ENCODE results near the gene STC2.

GRCh38 chr5:173327948-173328843, at the start of gene STC2:
- TF ChIP-seq ZNF274 (IDR thresholded peaks at IDR 0.05; ENCODE audit: low read depth, low read length) (no peak), SUZ12 (IDR thresholded peaks at IDR 0.05; ENCODE audit: extremely low read depth, insufficient read depth, insufficient read length) (peak; percentile 11)
